Nephron (organoid): ENCODE results near the gene ADCY10.
A peak's percentile ranks its signal among the peaks of the same experiment; 100 is the strongest.

Experiments used
- H3K27ac Mint-ChIP-seq, 3 experiments: 2 replicates each; pipeline ENCODE4 v1.8.0; 2020; ENCODE audit warnings: mixed read lengths in 3 of 3, mild to moderate bottlenecking in 2 of 3, moderate library complexity in 1 of 3
- H3K27me3 Mint-ChIP-seq: 2 replicates; pipeline ENCODE4 v1.8.0; 2021; ENCODE audit warnings: low read depth, mild to moderate bottlenecking, moderate library complexity, mixed read lengths
- H3K36me3 Mint-ChIP-seq: 2 replicates; pipeline ENCODE4 v1.8.0; 2020; ENCODE audit warnings: low read depth, mixed read lengths
- H3K4me1 Mint-ChIP-seq: 2 replicates; pipeline ENCODE4 v1.8.0; 2020; ENCODE audit warnings: mixed read lengths
- H3K4me3 Mint-ChIP-seq, 3 experiments: 2 replicates each; pipeline ENCODE4 v1.8.0; 2020; ENCODE audit warnings: mild to moderate bottlenecking in 3 of 3, mixed read lengths in 3 of 3, moderate library complexity in 2 of 3
- H3K9me3 Mint-ChIP-seq: 2 replicates; pipeline ENCODE4 v1.8.0; 2020; ENCODE audit warnings: mixed read lengths
- TF ChIP-seq, protein P1 (sequence below), 3 experiments: fragments of 200-600 bp; sonication (generic); IDR thresholded peaks; one replicate each; pipeline ENCODE4 v1.5.0; 2021; ENCODE audit warnings: antibody characterized with exemption in 3 of 3; ENCODE audit not compliant: unreplicated experiment in 3 of 3

The ADCY10 gene

GRCh38 chr1:167820684-167821355, 93.1 kb downstream of the ADCY10 start:
- Mint-ChIP-seq H3K27me3 (peaks cover 13% of the 10 kb centered on the region), H3K4me3 (no peak overlapping the region), H3K27ac (no peak overlapping the region), H3K36me3 (peaks cover 1% of the 10 kb centered on the region), H3K9me3 (peaks cover 2% of the 10 kb centered on the region), H3K4me1 (peaks cover 5% of the 10 kb centered on the region)
- TF ChIP-seq, protein P1, sequence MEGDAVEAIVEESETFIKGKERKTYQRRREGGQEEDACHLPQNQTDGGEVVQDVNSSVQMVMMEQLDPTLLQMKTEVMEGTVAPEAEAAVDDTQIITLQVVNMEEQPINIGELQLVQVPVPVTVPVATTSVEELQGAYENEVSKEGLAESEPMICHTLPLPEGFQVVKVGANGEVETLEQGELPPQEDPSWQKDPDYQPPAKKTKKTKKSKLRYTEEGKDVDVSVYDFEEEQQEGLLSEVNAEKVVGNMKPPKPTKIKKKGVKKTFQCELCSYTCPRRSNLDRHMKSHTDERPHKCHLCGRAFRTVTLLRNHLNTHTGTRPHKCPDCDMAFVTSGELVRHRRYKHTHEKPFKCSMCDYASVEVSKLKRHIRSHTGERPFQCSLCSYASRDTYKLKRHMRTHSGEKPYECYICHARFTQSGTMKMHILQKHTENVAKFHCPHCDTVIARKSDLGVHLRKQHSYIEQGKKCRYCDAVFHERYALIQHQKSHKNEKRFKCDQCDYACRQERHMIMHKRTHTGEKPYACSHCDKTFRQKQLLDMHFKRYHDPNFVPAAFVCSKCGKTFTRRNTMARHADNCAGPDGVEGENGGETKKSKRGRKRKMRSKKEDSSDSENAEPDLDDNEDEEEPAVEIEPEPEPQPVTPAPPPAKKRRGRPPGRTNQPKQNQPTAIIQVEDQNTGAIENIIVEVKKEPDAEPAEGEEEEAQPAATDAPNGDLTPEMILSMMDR (IDR thresholded peaks at IDR 0.05; ENCODE audit: unreplicated experiment in 3 of 3), result no peak

DNA sequence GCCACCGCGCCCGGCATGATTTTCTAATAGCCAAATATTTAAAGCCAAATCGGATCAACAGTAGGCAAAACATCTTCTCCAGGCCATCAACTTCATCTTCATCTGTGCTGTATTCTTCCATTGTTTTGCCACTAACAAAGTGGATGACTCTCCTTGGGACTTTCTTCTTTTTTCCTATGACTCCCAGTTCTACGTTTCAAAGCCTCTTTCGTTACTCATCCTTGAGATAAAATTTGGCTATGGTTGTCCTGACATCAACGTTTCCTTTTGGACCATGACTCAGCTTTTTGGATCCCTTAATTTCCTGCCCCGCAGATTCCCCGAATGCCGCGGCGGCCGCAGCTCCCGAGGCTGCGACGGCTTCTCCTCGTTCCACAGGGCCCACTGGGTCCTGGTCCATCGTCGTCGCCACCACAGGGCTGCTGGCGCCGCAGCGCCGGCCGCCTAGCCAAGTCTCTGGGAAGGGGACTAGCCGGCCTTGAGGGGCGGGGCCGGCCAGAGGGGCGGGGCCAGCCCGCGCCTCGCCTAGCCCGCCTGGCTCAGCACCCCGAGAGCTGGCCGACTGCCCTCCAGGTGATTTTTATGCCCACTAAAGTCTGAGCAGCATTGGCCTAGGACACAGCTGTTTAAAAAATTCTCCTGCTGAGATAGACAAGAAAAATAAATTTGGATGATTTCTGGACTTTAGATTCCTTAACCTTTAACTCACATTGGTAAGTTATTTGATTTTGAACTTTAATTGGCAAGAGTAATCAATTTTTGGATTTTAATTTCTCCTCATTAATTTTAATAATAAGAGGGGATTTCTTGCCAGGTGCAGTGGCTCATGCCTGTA, 93.9 kb downstream of the ADCY10 start:
- peaks cover 5% of the 10 kb centered on the region for H3K4me1 Mint-ChIP-seq
- peaks cover 3% of the 10 kb centered on the region for H3K36me3 Mint-ChIP-seq
- peak overlapping the region in 1 of 3 experiments; percentile 10 for H3K27ac Mint-ChIP-seq
- peaks cover 13% of the 10 kb centered on the region for H3K27me3 Mint-ChIP-seq
- peaks cover 10% of the 10 kb centered on the region for H3K9me3 Mint-ChIP-seq
- H3K4me3 Mint-ChIP-seq, result peak overlapping the region; percentile 24 to 76 (median 61)
- TF ChIP-seq, protein P1 (IDR thresholded peaks at IDR 0.05; ENCODE audit: unreplicated experiment in 3 of 3), result no peak

- H3K4me3 Mint-ChIP-seq, result no peak overlapping the region
- TF ChIP-seq, protein P1 (IDR thresholded peaks at IDR 0.05; ENCODE audit: unreplicated experiment in 3 of 3), result no peak
- H3K4me1 Mint-ChIP-seq, result peaks cover 5% of the 10 kb centered on the region
- no peak overlapping the region for H3K27ac Mint-ChIP-seq
- H3K36me3 Mint-ChIP-seq, result peaks cover 9% of the 10 kb centered on the region
- peaks cover 40% of the 10 kb centered on the region for H3K9me3 Mint-ChIP-seq
- H3K27me3 Mint-ChIP-seq, result peaks cover 2% of the 10 kb centered on the region
Measured at GRCh38 chr1:167815650-167816049, 98.3 kb downstream of the ADCY10 start.

GRCh38 chr1:167812972-167813371, 101.0 kb downstream of the ADCY10 start:
- Mint-ChIP-seq H3K27me3 (no peaks in the 10 kb centered on the region), H3K9me3 (peaks cover 42% of the 10 kb centered on the region), H3K36me3 (peaks cover 9% of the 10 kb centered on the region), H3K27ac (no peak overlapping the region), H3K4me3 (no peak overlapping the region), H3K4me1 (no peaks in the 10 kb centered on the region)
- TF ChIP-seq, protein P1 (IDR thresholded peaks at IDR 0.05; ENCODE audit: unreplicated experiment in 3 of 3), result no peak

- H3K27me3 Mint-ChIP-seq, result no peaks in the 10 kb centered on the region
- peaks cover 20% of the 10 kb centered on the region for H3K36me3 Mint-ChIP-seq
- peaks cover 33% of the 10 kb centered on the region for H3K9me3 Mint-ChIP-seq
- H3K4me3 Mint-ChIP-seq, result no peak overlapping the region
- TF ChIP-seq, protein P1 (IDR thresholded peaks at IDR 0.05; ENCODE audit: unreplicated experiment in 3 of 3), result no peak
- no peaks in the 10 kb centered on the region for H3K4me1 Mint-ChIP-seq
- no peak overlapping the region for H3K27ac Mint-ChIP-seq
Measured at GRCh38 chr1:167808690-167809089, 105.2 kb downstream of the ADCY10 start.
